HCT116 (cell line): Measurements from ENCODE around the gene ZNF837. TPM values are rescaled to one million over a fixed set of nuclear protein-coding genes. Genes with fewer than 3 reads are reported as not detected.
A peak's percentile ranks its signal among the peaks of the same experiment; 100 is the strongest.

Experiments
- ATAC-seq: fragments of 200-7000 bp; cut with Tn5 transposase; 2 replicates; pipeline ENCODE4 v1.9.1; 2020; ENCODE audit warnings: mild to moderate bottlenecking, moderate library complexity
- BruUV-seq: library from RNA; stranded (reverse); fragments of 400-500 nt; replicated peaks from 2 replicates; lab custom pipeline; 2021; lab: Mats Ljungman, UMichigan
- CTCF ChIA-PET: fragments of 300-600 bp; sonication (Branson Sonifier 250); formaldehyde crosslinking; loops from one replicate; lab custom pipeline; 2021; ENCODE audit warnings: antibody characterized with exemption; lab: Charles Lee
- POLR2A ChIA-PET: fragments of 300-600, 350-600 bp; sonication (Branson Sonifier 250); formaldehyde crosslinking; loops from one replicate; lab custom pipeline; 2021; ENCODE audit warnings: antibody characterized with exemption; lab: Charles Lee
- RAD21 ChIA-PET, 2 experiments: fragments of 300-600 bp; sonication (Branson Sonifier 250); formaldehyde crosslinking; loops; one replicate each; lab custom pipeline; 2023; ENCODE audit warnings: low total read pairs in 2 of 2; ENCODE audit not compliant: uncharacterized antibody in 2 of 2, unreplicated experiment in 2 of 2, low non-redundant PET in 1 of 2; lab: Charles Lee
- DNase-seq: peaks from one replicate; pipeline ENCODE4 v3.0.0-alpha.2; 2010; ENCODE audit warnings: low read depth, low spot score
- H2AFZ ChIP-seq: fragments of 200-600 bp; shearing (Covaris generic), sonication (generic); 2 replicates; pipeline ENCODE4 v1.6.1; 2017; ENCODE audit warnings: low read depth, mixed run types, mixed read lengths, antibody characterized with exemption, low read length; ENCODE audit not compliant: poor library complexity, severe bottlenecking
- H3K27ac ChIP-seq: 2 replicates; pipeline ENCODE4 v1.5.1; 2012; ENCODE audit warnings: low read depth, low read length
- H3K27me3 ChIP-seq: fragments of 200-600 bp; sonication (generic); 2 replicates; pipeline ENCODE4 v1.6.1; 2016; ENCODE audit warnings: mixed run types, low read length, mixed read lengths; ENCODE audit not compliant: insufficient read depth
- H3K36me3 ChIP-seq, 2 experiments: fragments of 200-500 bp in 1 of 2; fragments of 200-600 bp in 1 of 2; sonication (Bioruptor generic) in 1 of 2; sonication (generic) in 1 of 2; 2 replicates each; pipeline versions ENCODE4 v1.5.1 to v1.6.1; 2014 to 2016; ENCODE audit warnings: low read length in 2 of 2, inconsistent platforms in 1 of 2, mixed read lengths in 1 of 2, mixed run types in 1 of 2; ENCODE audit not compliant: insufficient read depth in 2 of 2, control insufficient read depth in 1 of 2
- H3K4me1 ChIP-seq, 2 experiments: fragments of 200-600 bp in 1 of 2; sonication (generic) in 1 of 2; 2 replicates each; pipeline versions ENCODE4 v1.5.1 to v1.6.1; 2012 to 2017; ENCODE audit warnings: low read length in 2 of 2, inconsistent platforms in 1 of 2, mild to moderate bottlenecking in 1 of 2, mixed read lengths in 1 of 2, mixed run types in 1 of 2, moderate library complexity in 1 of 2; ENCODE audit not compliant: insufficient read depth in 2 of 2, control insufficient read depth in 1 of 2
- H3K4me2 ChIP-seq: fragments of 200-600 bp; sonication (generic); 2 replicates; pipeline ENCODE4 v1.6.1; 2017; ENCODE audit warnings: mixed run types, low read length, mixed read lengths
- H3K4me3 ChIP-seq, 2 experiments: fragments of 200-600 bp in 1 of 2; sonication (generic) in 1 of 2; replicated peaks in 1 of 2; 2 replicates each; pipeline ENCODE4 v1.5.1; 2011 to 2016; ENCODE audit warnings: low read length in 2 of 2, control low read depth in 1 of 2, low read depth in 1 of 2, mild to moderate bottlenecking in 1 of 2, mixed read lengths in 1 of 2, mixed run types in 1 of 2
- H3K79me2 ChIP-seq: fragments of 200-600 bp; sonication (generic); 2 replicates; pipeline ENCODE4 v1.6.1; 2017; ENCODE audit warnings: mild to moderate bottlenecking, mixed run types, low read length, moderate library complexity, mixed read lengths; ENCODE audit not compliant: insufficient read depth
- H3K9ac ChIP-seq: fragments of 200-600 bp; sonication (generic); 2 replicates; pipeline ENCODE4 v1.6.1; 2016; ENCODE audit warnings: low read length, mixed read lengths
- H3K9me2 ChIP-seq: fragments of 200-600 bp; sonication (generic), shearing (Covaris generic); 2 replicates; pipeline ENCODE4 v1.6.1; 2017; ENCODE audit warnings: mixed run types, mild to moderate bottlenecking, moderate library complexity; ENCODE audit not compliant: insufficient read depth
- H3K9me3 ChIP-seq, 2 experiments: fragments of 200-500 bp in 1 of 2; fragments of 200-600 bp in 1 of 2; sonication (Bioruptor generic) in 1 of 2; sonication (generic) in 1 of 2; 2 replicates each; pipeline ENCODE4 v1.6.1; 2014 to 2017; ENCODE audit warnings: low read length in 2 of 2, mixed read lengths in 2 of 2, inconsistent platforms in 1 of 2, low read depth in 1 of 2, mild to moderate bottlenecking in 1 of 2, mixed run types in 1 of 2, moderate library complexity in 1 of 2; ENCODE audit not compliant: control insufficient read depth in 1 of 2, insufficient read depth in 1 of 2
- H4K20me1 ChIP-seq: fragments of 200-600 bp; sonication (generic), shearing (Covaris generic); 2 replicates; pipeline ENCODE4 v1.6.1; 2017; ENCODE audit warnings: mixed run types, mild to moderate bottlenecking, moderate library complexity; ENCODE audit not compliant: insufficient read depth
- ATF3 ChIP-seq: IDR thresholded peaks from 2 replicates; pipeline ENCODE4 v1.6.1; 2012
- CBX3 ChIP-seq: IDR thresholded peaks from 2 replicates; pipeline ENCODE4 v1.6.1; 2012; ENCODE audit warnings: low read depth
- EZH2 ChIP-seq: fragments of 200-600 bp; sonication (generic); IDR thresholded peaks from 2 replicates; pipeline ENCODE4 v1.6.1; 2017; ENCODE audit warnings: antibody characterized with exemption, mixed run types
- MAX ChIP-seq: IDR thresholded peaks from 2 replicates; pipeline ENCODE4 v1.6.1; 2012
- POLR2A ChIP-seq: IDR thresholded peaks from 2 replicates; pipeline ENCODE4 v1.7.0; 2011; ENCODE audit warnings: borderline replicate concordance; ENCODE audit not compliant: insufficient read depth, insufficient read length; ENCODE audit errors: extremely low read depth
- POLR2AphosphoS5 ChIP-seq: IDR thresholded peaks from 2 replicates; pipeline ENCODE4 v1.6.1; 2011; ENCODE audit warnings: mild to moderate bottlenecking, low read depth, low read length, moderate library complexity
- SIN3A ChIP-seq: IDR thresholded peaks from 2 replicates; pipeline ENCODE4 v1.6.1; 2012; ENCODE audit warnings: low read depth
- SRF ChIP-seq: IDR thresholded peaks from 2 replicates; pipeline ENCODE4 v1.6.1; 2012; ENCODE audit warnings: low read depth
- TCF7L2 ChIP-seq: IDR thresholded peaks from 2 replicates; pipeline ENCODE4 v1.7.0; 2011; ENCODE audit warnings: borderline replicate concordance, inconsistent platforms; ENCODE audit not compliant: insufficient read depth, insufficient read length; ENCODE audit errors: extremely low read depth
- YY1 ChIP-seq: IDR thresholded peaks from 2 replicates; pipeline ENCODE4 v1.6.1; 2011; ENCODE audit warnings: low read length, low read depth, moderate library complexity, mild to moderate bottlenecking; ENCODE audit not compliant: insufficient replicate concordance; ENCODE audit errors: extremely low read depth
- ZFX ChIP-seq: fragments of 450-650 bp; IDR thresholded peaks from 2 replicates; pipeline ENCODE4 v1.6.1; 2017
- intact Hi-C: fragments of 100-400 bp; cut with micrococcal nuclease; formaldehyde crosslinking; loops from 2 replicates; pipeline ENCODE4 v1.10.0; 2022
- total RNA-seq: library from RNA; stranded (reverse); gene quantifications from one replicate; pipeline ENCODE4 v1.2.1, GENCODE V29; 2021; ENCODE audit not compliant: unreplicated experiment

The ZNF837 gene
- total RNA-seq, 1 experiment from 2014 or later, result 3.2 TPM

- POLR2A ChIA-PET, result no interaction called here
- Histone ChIP-seq H3K9me3 (no peaks in the 10 kb centered on the region), H3K4me1 (no peaks in the 10 kb centered on the region), H3K79me2 (peaks cover 45% of the 10 kb centered on the region), H2AFZ (no peak overlapping the region), H4K20me1 (no peaks in the 10 kb centered on the region), H3K4me3 (no peak overlapping the region), H3K9ac (no peak overlapping the region), H3K27ac (no peak overlapping the region), H3K27me3 (no peaks in the 10 kb centered on the region), H3K4me2 (no peak overlapping the region), H3K9me2 (no peaks in the 10 kb centered on the region), H3K36me3 (peaks cover 27 to 41% of the 10 kb centered on the region in 2 experiments)
- ATAC-seq (no peak), DNase-seq (no peak)
- intact Hi-C loops, result no loop called here
- no peak for TF ChIP-seq YY1
- no peak for TF ChIP-seq POLR2AphosphoS5
- TF ChIP-seq CBX3, result no peak
- TF ChIP-seq POLR2A, result no peak
- no peak for TF ChIP-seq EZH2
- CTCF ChIA-PET, result no interaction called here
- no TSS peak for BruUV-seq
- RAD21 ChIA-PET, result no interaction called here
Observed at GRCh38 chr19:58416604-58417003, 35.8 kb upstream of the ZNF837 start.

GRCh38 chr19:58409010-58409790 lies 28.4 kb upstream of the ZNF837 start:
- TSS peak; percentile 51 for BruUV-seq
- CTCF ChIA-PET, result no interaction called here
- intact Hi-C loops, result loop anchor here (5.0 kb wide), 2 partner anchors 43 to 82 kb away; partner anchors contain the start of genes ZNF324B and ZSCAN22

More at GRCh38 chr19:58409010-58409790, 28.4 kb upstream of the ZNF837 start:
- Histone ChIP-seq H3K9me2 (no peaks in the 10 kb centered on the region), H4K20me1 (no peaks in the 10 kb centered on the region), H3K9me3 (no peaks in the 10 kb centered on the region), H3K4me2 (peak overlapping the region; percentile 96), H2AFZ (no peak overlapping the region), H3K27me3 (no peaks in the 10 kb centered on the region), H3K4me1 (peaks cover 16 to 25% of the 10 kb centered on the region in 2 experiments), H3K79me2 (peaks cover 56% of the 10 kb centered on the region), H3K36me3 (no peaks in the 10 kb centered on the region), H3K9ac (peak overlapping the region; percentile 86), H3K27ac (peak overlapping the region; percentile 93), H3K4me3 (peak overlapping the region; percentile 93 to 99)
- DNase-seq (no peak), ATAC-seq (peak; percentile 56)
- ChIA-PET RAD21 (interaction anchor here in 1 of 2 experiments (0.6 kb wide), 1 partner anchor 96 kb away, joined by 3 read pairs; no protein-coding TSS in a partner anchor), POLR2A (interaction anchor here (0.8 to 2.0 kb wide), 4 partner anchors 33 to 111 kb away, joined by 4 to 9 read pairs (median 4); partner anchors contain the start of genes ZBTB45, ZNF324B and ZNF497)
- TF ChIP-seq TCF7L2, result no peak
- peak; percentile 42; the same call in 1 of the 2 replicates for TF ChIP-seq ZFX
- TF ChIP-seq SIN3A, result peak; percentile 35; the same call in 1 of the 2 replicates
- no peak for TF ChIP-seq SRF
- TF ChIP-seq ATF3, result no peak
- no peak for TF ChIP-seq YY1
- TF ChIP-seq CBX3, result no peak
- TF ChIP-seq MAX, result no peak
